AG09309 (cell line): ENCODE data around the gene RHOBTB3.

Experiments
- DNase-seq: peaks from one replicate; pipeline ENCODE4 v3.0.0-alpha.2; 2010; ENCODE audit warnings: low read depth
- H3K4me3 ChIP-seq: 2 replicates; pipeline ENCODE4 v1.5.1; 2011; ENCODE audit warnings: mild to moderate bottlenecking, low read depth, low read length, moderate library complexity; ENCODE audit not compliant: control insufficient read depth
- TF ChIP-seq, protein P1 (sequence below): IDR thresholded peaks from 2 replicates; pipeline ENCODE4 v1.5.1; 2011; ENCODE audit warnings: mild to moderate bottlenecking, low read depth, low read length, inconsistent platforms; ENCODE audit not compliant: insufficient read depth, control insufficient read depth; ENCODE audit errors: missing control alignments

RHOBTB3 gene

GRCh38 chr5:95804736-95805539 is 73.8 kb downstream of the RHOBTB3 start:
- TF ChIP-seq, protein P1, sequence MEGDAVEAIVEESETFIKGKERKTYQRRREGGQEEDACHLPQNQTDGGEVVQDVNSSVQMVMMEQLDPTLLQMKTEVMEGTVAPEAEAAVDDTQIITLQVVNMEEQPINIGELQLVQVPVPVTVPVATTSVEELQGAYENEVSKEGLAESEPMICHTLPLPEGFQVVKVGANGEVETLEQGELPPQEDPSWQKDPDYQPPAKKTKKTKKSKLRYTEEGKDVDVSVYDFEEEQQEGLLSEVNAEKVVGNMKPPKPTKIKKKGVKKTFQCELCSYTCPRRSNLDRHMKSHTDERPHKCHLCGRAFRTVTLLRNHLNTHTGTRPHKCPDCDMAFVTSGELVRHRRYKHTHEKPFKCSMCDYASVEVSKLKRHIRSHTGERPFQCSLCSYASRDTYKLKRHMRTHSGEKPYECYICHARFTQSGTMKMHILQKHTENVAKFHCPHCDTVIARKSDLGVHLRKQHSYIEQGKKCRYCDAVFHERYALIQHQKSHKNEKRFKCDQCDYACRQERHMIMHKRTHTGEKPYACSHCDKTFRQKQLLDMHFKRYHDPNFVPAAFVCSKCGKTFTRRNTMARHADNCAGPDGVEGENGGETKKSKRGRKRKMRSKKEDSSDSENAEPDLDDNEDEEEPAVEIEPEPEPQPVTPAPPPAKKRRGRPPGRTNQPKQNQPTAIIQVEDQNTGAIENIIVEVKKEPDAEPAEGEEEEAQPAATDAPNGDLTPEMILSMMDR, result no peak
- DNase-seq, result no peak
- no peak overlapping the region for H3K4me3 ChIP-seq

GRCh38 chr5:95806687-95807086 is 75.6 kb downstream of the RHOBTB3 start:
- no peak for DNase-seq
- TF ChIP-seq, protein P1, result no peak
- H3K4me3 ChIP-seq, result no peak overlapping the region

- DNase-seq, result no peak
- TF ChIP-seq, protein P1, result no peak
- H3K4me3 ChIP-seq, result no peak overlapping the region
Measured at GRCh38 chr5:95808013-95808685, 77.0 kb downstream of the RHOBTB3 start.

DNA sequence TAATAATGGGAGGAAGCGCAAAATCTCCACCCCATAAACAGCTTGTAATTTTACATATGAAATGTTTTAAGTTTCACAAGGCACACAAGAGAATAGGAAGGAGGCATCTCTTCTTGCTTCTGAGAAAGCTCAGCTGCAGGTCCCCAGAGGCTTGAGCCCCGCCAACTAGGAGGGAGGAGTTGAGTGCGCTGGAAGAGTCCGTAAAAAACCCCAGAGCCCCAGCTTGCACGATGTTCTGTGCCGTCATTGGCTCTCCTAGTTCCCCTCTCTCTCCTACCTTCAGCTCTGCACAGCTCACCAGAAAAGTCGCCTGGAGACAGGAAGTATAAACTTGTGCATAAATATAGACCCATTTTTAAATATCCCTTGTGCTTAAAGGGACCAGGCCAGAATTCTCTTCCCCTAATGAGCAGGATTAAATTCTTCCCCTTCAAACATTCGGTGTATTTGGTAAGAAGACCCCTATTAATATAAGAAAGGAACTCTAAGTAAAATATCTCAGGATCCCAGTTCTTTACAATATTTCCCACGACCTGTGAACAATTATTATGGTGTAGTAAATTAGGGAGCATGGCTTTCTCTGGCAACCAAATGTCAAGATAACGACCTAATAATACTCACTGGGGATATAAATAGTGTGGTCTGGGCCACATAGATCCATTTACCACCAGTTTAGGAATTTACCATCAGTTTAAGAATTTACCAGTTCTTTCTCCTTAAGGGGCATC is 77.7 kb downstream of the RHOBTB3 start:
- DNase-seq, result no peak
- TF ChIP-seq, protein P1, result no peak
- H3K4me3 ChIP-seq, result no peak overlapping the region

DNA sequence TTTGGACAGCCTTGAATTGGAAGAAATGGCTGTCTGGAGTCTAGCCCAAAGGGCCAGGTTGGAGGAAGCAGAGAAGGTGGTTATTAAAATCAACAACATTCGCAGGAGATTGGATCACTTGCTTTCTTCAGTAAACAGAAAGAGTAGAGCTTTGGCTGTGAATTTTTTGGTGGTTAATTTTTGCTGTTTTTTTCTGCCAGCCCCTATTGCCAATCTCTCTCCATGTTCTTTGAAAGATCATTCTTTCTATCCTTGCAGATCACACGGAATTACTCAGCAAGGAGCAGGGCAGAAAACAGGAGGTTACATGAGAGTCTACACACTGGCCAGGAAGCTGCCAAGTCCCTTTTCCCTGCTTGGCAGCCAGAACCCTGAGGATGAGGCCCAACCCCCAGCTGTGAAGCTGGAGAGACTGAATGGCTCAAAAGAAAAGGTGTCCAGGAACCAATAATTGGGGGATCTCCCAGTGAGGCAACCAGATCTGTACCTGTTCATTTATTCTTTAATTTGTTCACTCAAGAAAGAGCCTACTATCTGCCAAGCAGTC is 78.4 kb downstream of the RHOBTB3 start:
- TF ChIP-seq, protein P1, result no peak
- no peak for DNase-seq
- no peak overlapping the region for H3K4me3 ChIP-seq
